Vagina (tissue), 2 donors: ENCODE data around the gene MAPK1. TPM values are rescaled to one million over a fixed set of nuclear protein-coding genes. Genes with fewer than 3 reads are reported as not detected.
A peak's percentile ranks its signal among the peaks of the same experiment; 100 is the strongest.
"Not testable (repeated sequence)": the region's sequence is repeated elsewhere in the genome, so short reads cannot be mapped to it uniquely, and the experiment has no call there.

Experiments
- DNase-seq, 2 donors: peaks; one replicate each; pipeline ENCODE4 v3.0.0-alpha.2; 2017; ENCODE audit errors: extremely low spot score in 2 of 2
- H3K27ac ChIP-seq: fragments of 200-600 bp; sonication (generic); one replicate; pipeline ENCODE4 v1.5.1; 2019
- H3K27me3 ChIP-seq: fragments of 200-600 bp; sonication (generic); one replicate; pipeline ENCODE4 v1.5.1; 2019
- H3K36me3 ChIP-seq, 2 donors: fragments of 200-600 bp; sonication (generic); one replicate each; pipeline ENCODE4 v1.5.1; 2017 to 2019
- H3K4me1 ChIP-seq: fragments of 200-600 bp; sonication (generic); one replicate; pipeline ENCODE4 v1.5.1; 2019
- H3K4me3 ChIP-seq, 2 donors: fragments of 200-600 bp; sonication (generic); 1 replicate in 1 of 2; 2 replicates in 1 of 2; pipeline ENCODE4 v1.5.1; 2016 to 2019
- H3K9me3 ChIP-seq: fragments of 200-600 bp; sonication (generic); one replicate; pipeline ENCODE4 v1.5.1; 2019
- POLR2A ChIP-seq, 2 donors: fragments of 450-650 bp; IDR thresholded peaks; one replicate each; pipeline ENCODE4 v1.6.1; 2017; ENCODE audit warnings: antibody characterized with exemption in 2 of 2, mild to moderate bottlenecking in 2 of 2, moderate library complexity in 2 of 2
- POLR2AphosphoS5 ChIP-seq, 2 donors: sonication (generic); formaldehyde crosslinking; IDR thresholded peaks; one replicate each; pipeline ENCODE4 v1.9.0; 2017; ENCODE audit warnings: antibody characterized with exemption in 2 of 2, mild to moderate bottlenecking in 2 of 2, low read depth in 1 of 2; ENCODE audit not compliant: insufficient read depth in 1 of 2
- intact Hi-C: fragments of 100-400 bp; cut with DNase I; formaldehyde crosslinking; loops from one replicate; pipeline ENCODE4 v1.15.1; 2023
- total RNA-seq: library from RNA; depleted of rRNA; stranded (reverse); fragments of >200 nt; gene quantifications from one replicate; pipeline ENCODE4 v1.2.3, GENCODE V29; 2016
- TF ChIP-seq, protein P1 (sequence below), 3 experiments: fragments of 450-650 bp in 2 of 3; fragments of 200-600 bp in 1 of 3; sonication (generic) in 1 of 3; IDR thresholded peaks; one replicate each; pipeline ENCODE4 v1.5.1; 2017 to 2019; ENCODE audit warnings: antibody characterized with exemption in 3 of 3, mild to moderate bottlenecking in 2 of 3, moderate library complexity in 2 of 3

Gene MAPK1
- total RNA-seq, 1 donor from 2014 or later: 44.9 TPM

DNA sequence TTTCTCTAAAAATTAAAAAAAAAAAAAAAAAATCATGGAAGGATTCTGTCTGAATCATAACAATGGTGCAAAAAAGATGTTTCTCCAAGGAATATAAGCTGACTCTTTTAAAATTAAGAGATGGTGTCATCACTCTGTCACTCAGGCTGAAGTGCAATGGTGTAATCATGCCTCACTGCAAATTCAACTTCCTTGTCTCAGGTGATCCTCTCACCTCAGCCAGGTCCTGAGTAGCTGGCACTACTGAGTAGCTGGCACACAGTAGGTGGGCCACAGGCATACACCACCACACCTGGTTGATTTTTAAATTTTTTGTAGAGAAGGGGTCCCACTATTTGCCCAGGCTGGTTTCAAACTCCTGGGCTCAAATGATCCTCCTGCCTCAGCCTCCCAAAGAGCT is 77.1 kb downstream of the MAPK1 start:
- no peak for DNase-seq
- H3K27me3 ChIP-seq: no peaks in the 10 kb centered on the region
- H3K4me3 ChIP-seq: no peak overlapping the region
- intact Hi-C loops: no loop called here
- TF ChIP-seq, protein P1, sequence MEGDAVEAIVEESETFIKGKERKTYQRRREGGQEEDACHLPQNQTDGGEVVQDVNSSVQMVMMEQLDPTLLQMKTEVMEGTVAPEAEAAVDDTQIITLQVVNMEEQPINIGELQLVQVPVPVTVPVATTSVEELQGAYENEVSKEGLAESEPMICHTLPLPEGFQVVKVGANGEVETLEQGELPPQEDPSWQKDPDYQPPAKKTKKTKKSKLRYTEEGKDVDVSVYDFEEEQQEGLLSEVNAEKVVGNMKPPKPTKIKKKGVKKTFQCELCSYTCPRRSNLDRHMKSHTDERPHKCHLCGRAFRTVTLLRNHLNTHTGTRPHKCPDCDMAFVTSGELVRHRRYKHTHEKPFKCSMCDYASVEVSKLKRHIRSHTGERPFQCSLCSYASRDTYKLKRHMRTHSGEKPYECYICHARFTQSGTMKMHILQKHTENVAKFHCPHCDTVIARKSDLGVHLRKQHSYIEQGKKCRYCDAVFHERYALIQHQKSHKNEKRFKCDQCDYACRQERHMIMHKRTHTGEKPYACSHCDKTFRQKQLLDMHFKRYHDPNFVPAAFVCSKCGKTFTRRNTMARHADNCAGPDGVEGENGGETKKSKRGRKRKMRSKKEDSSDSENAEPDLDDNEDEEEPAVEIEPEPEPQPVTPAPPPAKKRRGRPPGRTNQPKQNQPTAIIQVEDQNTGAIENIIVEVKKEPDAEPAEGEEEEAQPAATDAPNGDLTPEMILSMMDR (IDR thresholded peaks at IDR 0.05): no peak
- TF ChIP-seq POLR2A (IDR thresholded peaks at IDR 0.05) (no peak), POLR2AphosphoS5 (IDR thresholded peaks at IDR 0.05; ENCODE audit: insufficient read depth in 1 of 2, low read depth in 1 of 2) (no peak)
- H3K9me3 ChIP-seq: no peaks in the 10 kb centered on the region
- no peak overlapping the region for H3K27ac ChIP-seq
- H3K36me3 ChIP-seq: peaks cover 0 to 24% of the 10 kb centered on the region in 2 donors
- no peaks in the 10 kb centered on the region for H3K4me1 ChIP-seq

DNA sequence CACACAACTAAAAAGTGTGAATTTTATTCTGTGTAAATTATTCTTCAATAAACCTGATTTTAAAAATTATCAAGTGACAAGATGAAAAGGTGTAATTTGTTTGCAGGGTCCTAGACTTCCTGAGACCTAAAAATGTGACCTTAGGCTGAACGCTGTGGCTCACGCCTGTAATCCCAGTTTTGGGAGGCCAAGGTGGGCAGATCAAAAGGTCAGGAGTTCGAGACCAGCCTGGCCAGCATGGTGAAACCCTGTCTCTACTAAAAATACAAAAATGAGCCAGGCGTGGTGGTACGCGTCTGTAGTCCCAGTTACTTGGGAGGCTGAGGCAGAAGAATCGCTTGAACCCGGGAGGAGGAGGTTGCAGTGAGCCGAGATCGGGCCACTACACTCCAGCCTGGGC is 79.9 kb downstream of the MAPK1 start:
- DNase-seq: peak in 1 of 2 donors; percentile 8
- H3K36me3 ChIP-seq: peaks cover 0 to 23% of the 10 kb centered on the region in 2 donors
- H3K27me3 ChIP-seq, H3K4me1 ChIP-seq, H3K4me3 ChIP-seq, H3K9me3 ChIP-seq, intact Hi-C loops, H3K27ac ChIP-seq: not testable (repeated sequence)

DNA sequence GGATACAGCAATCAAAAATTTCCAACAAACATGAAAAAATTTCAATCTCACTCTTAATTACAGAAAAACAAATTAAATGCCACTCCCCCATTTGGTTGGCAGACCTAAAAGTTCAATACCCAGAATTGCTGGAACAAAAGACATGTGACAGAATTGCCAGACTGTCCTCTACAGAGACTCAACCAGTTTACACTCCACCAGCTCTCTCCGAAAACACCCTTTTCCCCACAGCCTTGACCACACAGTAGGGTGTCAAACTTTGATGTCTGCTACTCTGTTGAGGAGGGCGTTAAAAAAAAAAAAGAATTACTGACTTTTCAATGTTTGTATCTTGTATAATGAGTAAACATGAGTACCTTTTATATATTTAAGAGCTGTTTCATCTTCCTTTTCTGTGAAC is 87.2 kb downstream of the MAPK1 start:
- peaks cover 0 to 3% of the 10 kb centered on the region in 2 donors for H3K36me3 ChIP-seq

DNA sequence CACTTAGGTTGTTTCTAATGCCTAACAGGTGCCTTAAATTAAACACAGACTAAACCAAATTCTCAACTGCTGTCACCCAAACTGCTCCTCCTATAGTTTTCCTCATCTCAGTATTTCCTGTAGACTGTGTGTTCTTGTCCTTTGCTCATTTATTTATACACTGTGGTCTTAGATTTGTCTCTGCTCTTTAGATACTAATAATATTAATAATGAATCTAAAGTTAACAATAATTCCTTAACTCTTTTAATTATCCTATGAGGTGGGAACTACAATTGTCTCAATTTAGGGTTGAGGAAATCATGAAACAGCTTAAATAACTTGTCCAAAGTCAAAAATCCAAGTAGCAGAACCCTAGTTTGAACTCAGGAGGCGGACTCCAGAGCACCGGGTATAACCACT is 88.0 kb downstream of the MAPK1 start:
- no peaks in the 10 kb centered on the region for H3K4me1 ChIP-seq
- no peak overlapping the region for H3K4me3 ChIP-seq
- H3K27me3 ChIP-seq: no peaks in the 10 kb centered on the region
- DNase-seq: no peak
- H3K9me3 ChIP-seq: no peaks in the 10 kb centered on the region
- TF ChIP-seq POLR2AphosphoS5 (IDR thresholded peaks at IDR 0.05; ENCODE audit: insufficient read depth in 1 of 2, low read depth in 1 of 2) (no peak), POLR2A (IDR thresholded peaks at IDR 0.05) (no peak)
- TF ChIP-seq, protein P1 (IDR thresholded peaks at IDR 0.05): no peak
- H3K36me3 ChIP-seq: peaks cover 0 to 3% of the 10 kb centered on the region in 2 donors
- intact Hi-C loops: no loop called here
- no peak overlapping the region for H3K27ac ChIP-seq

More for the DNA sequence above, 87.2 kb downstream of the MAPK1 start:
- TF ChIP-seq POLR2A (IDR thresholded peaks at IDR 0.05) (no peak), POLR2AphosphoS5 (IDR thresholded peaks at IDR 0.05; ENCODE audit: insufficient read depth in 1 of 2, low read depth in 1 of 2) (no peak)
- TF ChIP-seq, protein P1 (IDR thresholded peaks at IDR 0.05): no peak
- intact Hi-C loops: no loop called here
- H3K4me1 ChIP-seq: no peaks in the 10 kb centered on the region
- H3K9me3 ChIP-seq: no peaks in the 10 kb centered on the region
- DNase-seq: no peak
- no peak overlapping the region for H3K4me3 ChIP-seq
- no peak overlapping the region for H3K27ac ChIP-seq
- H3K27me3 ChIP-seq: no peaks in the 10 kb centered on the region

DNA sequence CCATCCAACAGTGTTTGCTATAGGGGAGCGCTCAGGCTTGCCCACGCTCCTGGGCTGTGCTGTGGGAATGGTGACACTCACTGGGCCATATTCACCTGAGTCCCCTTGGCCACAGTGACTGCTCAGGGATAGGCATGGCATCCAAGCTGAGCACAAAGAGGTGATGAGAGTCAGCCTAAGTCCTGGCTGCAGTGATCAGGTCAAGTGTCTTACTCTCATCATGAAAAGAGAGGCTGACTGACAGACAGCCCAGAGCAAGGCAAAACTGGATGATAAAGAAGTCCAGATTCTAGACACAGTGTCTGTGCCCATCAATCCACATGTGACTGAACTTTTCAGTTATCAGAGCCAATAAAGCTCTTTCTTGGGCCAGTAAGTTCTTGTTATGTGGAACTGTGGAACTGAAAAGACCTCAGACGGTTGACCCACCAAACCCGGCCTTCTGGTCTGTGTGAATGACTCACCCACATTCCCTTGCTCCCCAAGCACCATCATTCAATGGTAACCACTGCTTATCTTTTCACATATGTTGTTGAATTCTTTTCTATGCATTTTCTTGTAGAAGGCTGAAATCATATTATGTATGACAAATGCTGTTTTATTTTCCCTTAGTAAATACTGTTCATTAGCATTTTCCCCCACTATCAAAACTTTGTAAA is 88.6 kb downstream of the MAPK1 start:
- no peak for DNase-seq
- no peaks in the 10 kb centered on the region for H3K27me3 ChIP-seq
- no peak overlapping the region for H3K4me3 ChIP-seq
- peaks cover 0 to 6% of the 10 kb centered on the region in 2 donors for H3K36me3 ChIP-seq
- H3K4me1 ChIP-seq: no peaks in the 10 kb centered on the region
- H3K27ac ChIP-seq: no peak overlapping the region
- TF ChIP-seq POLR2A (IDR thresholded peaks at IDR 0.05) (no peak), POLR2AphosphoS5 (IDR thresholded peaks at IDR 0.05; ENCODE audit: insufficient read depth in 1 of 2, low read depth in 1 of 2) (no peak)
- TF ChIP-seq, protein P1 (IDR thresholded peaks at IDR 0.05): no peak
- H3K9me3 ChIP-seq: no peaks in the 10 kb centered on the region
- intact Hi-C loops: no loop called here
